Lung (tissue), 12 donors: ENCODE results near the gene SLFNL1. TPM values are rescaled to one million over a fixed set of nuclear protein-coding genes. Genes with fewer than 3 reads are reported as not detected.

ENCODE experiments used
- ATAC-seq: fragments of 200-7000 bp; cut with Tn5 transposase; one replicate; pipeline ENCODE4 v1.9.1; 2020; ENCODE audit warnings: moderate number of reproducible peaks; ENCODE audit not compliant: insufficient read depth, low FRiP score
- DNase-seq, 3 donors: peaks; one replicate each; pipeline ENCODE4 v3.0.0-alpha.2; 2013 to 2017
- H3K27ac ChIP-seq, 2 donors: one replicate each; pipeline ENCODE4 v1.5.1; 2013; ENCODE audit warnings: mild to moderate bottlenecking in 2 of 2, moderate library complexity in 2 of 2, control low read depth in 1 of 2, inconsistent platforms in 1 of 2, low read depth in 1 of 2, low read length in 1 of 2
- H3K27me3 ChIP-seq, 3 donors: one replicate each; pipeline ENCODE4 v1.5.1; 2013; ENCODE audit warnings: low read length in 2 of 3; ENCODE audit not compliant: control insufficient read depth in 3 of 3, insufficient read depth in 3 of 3
- H3K36me3 ChIP-seq, 4 donors: one replicate each; pipeline ENCODE4 v1.5.1; 2013; ENCODE audit warnings: low read length in 4 of 4, mild to moderate bottlenecking in 1 of 4, moderate library complexity in 1 of 4; ENCODE audit not compliant: control insufficient read depth in 4 of 4, insufficient read depth in 4 of 4
- H3K4me1 ChIP-seq, 5 donors: one replicate each; pipeline ENCODE4 v1.5.1; 2013; ENCODE audit warnings: low read length in 5 of 5, mild to moderate bottlenecking in 2 of 5, moderate library complexity in 1 of 5; ENCODE audit not compliant: control insufficient read depth in 5 of 5, insufficient read depth in 5 of 5
- H3K4me3 ChIP-seq: one replicate; pipeline ENCODE4 v1.5.1; 2013; ENCODE audit warnings: mild to moderate bottlenecking, control low read depth, moderate library complexity
- H3K9ac ChIP-seq, 2 donors: one replicate each; pipeline ENCODE4 v1.5.1; 2013; ENCODE audit warnings: low read length in 2 of 2, control low read depth in 1 of 2; ENCODE audit not compliant: insufficient read depth in 1 of 2
- H3K9me3 ChIP-seq, 4 donors: one replicate each; pipeline ENCODE4 v1.5.1; 2013; ENCODE audit warnings: low read length in 3 of 4, mild to moderate bottlenecking in 1 of 4, moderate library complexity in 1 of 4; ENCODE audit not compliant: control insufficient read depth in 4 of 4, insufficient read depth in 3 of 4
- WGBS, 2 donors: extraction: QIAGEN DNeasy Blood & Tissue Kit; methylation state at CpG; one replicate each; pipeline ENCODE4 v1.1.7; 2013; 5-methylcytosine and 5-hydroxymethylcytosine counted together
- polyA plus RNA-seq, 2 donors: library from polyadenylated mRNA; stranded (reverse); fragments of 200-250 nt; gene quantifications; one replicate each; pipeline ENCODE4 v1.2.1, GENCODE V29; 2013
- total RNA-seq, 2 donors: library from RNA; depleted of rRNA in 1 of 2; stranded (reverse); fragments of >200 nt in 1 of 2; gene quantifications; one replicate each; pipeline ENCODE4 v1.2.1, GENCODE V29; 2014 to 2021
- TF ChIP-seq, protein P1 (sequence below): IDR thresholded peaks from 2 replicates; pipeline ENCODE4 v1.5.1; 2012; ENCODE audit warnings: mild to moderate bottlenecking; ENCODE audit errors: control extremely low read depth, extremely low read depth
- donor health status: control.
- donor health status: control.
- donor health status: Bipolar disorder and iron deficiency.
- donor health status: healthy.
- donor health status: DM: yes; HTN: yes; CAD: no.

The SLFNL1 gene
- total and polyA plus RNA-seq, 4 donors = 0.94 to 9.2 (median 3.2) TPM

DNA sequence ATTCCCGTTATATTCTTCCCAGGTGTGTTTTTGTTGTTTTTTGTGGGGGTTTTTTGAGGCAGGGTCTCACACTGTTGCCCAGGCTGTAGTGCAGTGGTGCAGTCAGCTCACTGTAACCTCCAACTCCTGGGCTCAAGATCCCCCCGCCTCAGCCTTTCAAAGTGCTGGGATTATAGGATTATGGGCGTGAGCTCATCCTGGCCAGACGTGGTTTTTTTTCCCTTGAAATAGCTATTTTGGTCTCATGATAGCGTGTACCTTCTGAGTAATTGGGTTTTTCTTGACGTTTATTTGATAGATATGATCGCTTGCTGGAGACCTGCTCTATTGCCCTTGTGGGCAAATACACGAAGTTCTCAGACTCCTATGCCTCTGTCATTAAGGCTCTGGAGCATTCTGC, 24.4 kb downstream of the SLFNL1 start:
- no peak for ATAC-seq

DNA sequence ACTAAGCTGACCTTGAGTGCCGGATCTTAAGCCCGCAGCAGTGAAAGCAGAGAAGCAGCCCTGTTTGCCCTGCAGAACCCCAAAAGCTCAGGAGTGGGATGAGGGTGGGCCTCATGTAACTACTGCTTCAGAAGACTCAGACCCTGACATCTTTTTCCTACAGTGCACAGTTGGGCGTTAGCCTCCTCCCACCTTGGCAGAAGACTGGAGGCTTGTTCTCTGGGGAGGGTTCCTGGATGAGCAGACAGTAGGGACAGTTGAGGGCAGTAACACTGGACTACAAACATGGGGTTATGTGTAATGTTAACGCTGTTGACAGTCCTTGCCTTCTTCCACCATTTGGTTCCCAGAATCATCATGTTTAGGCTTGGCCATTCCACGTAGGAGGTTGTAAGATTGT, 32.5 kb downstream of the SLFNL1 start:
- H3K4me3 ChIP-seq = no peak overlapping the region

More for the DNA sequence above, 24.4 kb downstream of the SLFNL1 start:
- Histone ChIP-seq H3K9ac (no peak overlapping the region), H3K27me3 (no peaks in the 10 kb centered on the region), H3K4me3 (no peak overlapping the region), H3K4me1 (no peaks in the 10 kb centered on the region), H3K9me3 (no peaks in the 10 kb centered on the region), H3K36me3 (peaks cover 18 to 33% (median 28%) of the 10 kb centered on the region in 4 donors), H3K27ac (no peak overlapping the region)
- 95 to 98% methylated on average over 8 of the region's 8 CpGs for WGBS, 2 donors
- DNase-seq = no peak
- TF ChIP-seq, protein P1, sequence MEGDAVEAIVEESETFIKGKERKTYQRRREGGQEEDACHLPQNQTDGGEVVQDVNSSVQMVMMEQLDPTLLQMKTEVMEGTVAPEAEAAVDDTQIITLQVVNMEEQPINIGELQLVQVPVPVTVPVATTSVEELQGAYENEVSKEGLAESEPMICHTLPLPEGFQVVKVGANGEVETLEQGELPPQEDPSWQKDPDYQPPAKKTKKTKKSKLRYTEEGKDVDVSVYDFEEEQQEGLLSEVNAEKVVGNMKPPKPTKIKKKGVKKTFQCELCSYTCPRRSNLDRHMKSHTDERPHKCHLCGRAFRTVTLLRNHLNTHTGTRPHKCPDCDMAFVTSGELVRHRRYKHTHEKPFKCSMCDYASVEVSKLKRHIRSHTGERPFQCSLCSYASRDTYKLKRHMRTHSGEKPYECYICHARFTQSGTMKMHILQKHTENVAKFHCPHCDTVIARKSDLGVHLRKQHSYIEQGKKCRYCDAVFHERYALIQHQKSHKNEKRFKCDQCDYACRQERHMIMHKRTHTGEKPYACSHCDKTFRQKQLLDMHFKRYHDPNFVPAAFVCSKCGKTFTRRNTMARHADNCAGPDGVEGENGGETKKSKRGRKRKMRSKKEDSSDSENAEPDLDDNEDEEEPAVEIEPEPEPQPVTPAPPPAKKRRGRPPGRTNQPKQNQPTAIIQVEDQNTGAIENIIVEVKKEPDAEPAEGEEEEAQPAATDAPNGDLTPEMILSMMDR = no peak

DNA sequence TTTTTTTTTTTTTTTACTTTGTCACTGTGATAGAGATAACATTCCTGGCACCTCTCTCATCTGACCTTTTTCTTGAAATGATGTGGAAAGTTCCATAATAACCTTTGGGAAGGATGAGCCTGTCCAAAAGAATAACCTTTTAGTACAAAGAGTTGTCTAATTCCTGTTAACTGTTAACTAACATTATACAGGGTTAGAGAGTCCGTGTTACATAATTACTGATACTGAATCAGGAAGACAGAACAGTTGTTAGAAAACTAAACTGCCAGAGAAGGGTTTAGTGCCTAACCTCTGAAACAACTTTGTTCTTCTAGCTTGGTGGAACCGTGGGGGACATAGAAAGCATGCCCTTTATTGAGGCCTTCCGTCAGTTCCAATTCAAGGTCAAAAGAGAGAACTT, 33.2 kb downstream of the SLFNL1 start:
- DNase-seq (no peak), ATAC-seq (no peak)
- no peak overlapping the region for H3K9ac ChIP-seq
- peaks cover 17 to 39% (median 26%) of the 10 kb centered on the region in 4 donors for H3K36me3 ChIP-seq
- H3K4me3 ChIP-seq = no peak overlapping the region
- TF ChIP-seq, protein P1 = no peak
- H3K4me1 ChIP-seq = peaks cover 0 to 12% (median 4%) of the 10 kb centered on the region in 5 donors
- WGBS, 2 donors = 87 to 96% methylated on average over 3 of the region's 3 CpGs
- H3K27me3 ChIP-seq = no peaks in the 10 kb centered on the region
- no peak overlapping the region for H3K27ac ChIP-seq
- H3K9me3 ChIP-seq = no peaks in the 10 kb centered on the region

More for the DNA sequence above, 32.5 kb downstream of the SLFNL1 start:
- WGBS, 2 donors = 97 to 98% methylated on average over 5 of the region's 5 CpGs
- H3K9me3 ChIP-seq = no peaks in the 10 kb centered on the region
- TF ChIP-seq, protein P1 = no peak
- H3K27ac ChIP-seq = no peak overlapping the region
- DNase-seq = no peak
- H3K27me3 ChIP-seq = no peaks in the 10 kb centered on the region
- H3K4me1 ChIP-seq = peaks cover 0 to 12% (median 4%) of the 10 kb centered on the region in 5 donors
- H3K9ac ChIP-seq = no peak overlapping the region
- no peak for ATAC-seq
- H3K36me3 ChIP-seq = peaks cover 16 to 39% (median 24%) of the 10 kb centered on the region in 4 donors
